ENCODE results near the gene ABCA7.
A peak's percentile ranks its signal among the peaks of the same experiment; 100 is the strongest.

The ABCA7 gene

DNA sequence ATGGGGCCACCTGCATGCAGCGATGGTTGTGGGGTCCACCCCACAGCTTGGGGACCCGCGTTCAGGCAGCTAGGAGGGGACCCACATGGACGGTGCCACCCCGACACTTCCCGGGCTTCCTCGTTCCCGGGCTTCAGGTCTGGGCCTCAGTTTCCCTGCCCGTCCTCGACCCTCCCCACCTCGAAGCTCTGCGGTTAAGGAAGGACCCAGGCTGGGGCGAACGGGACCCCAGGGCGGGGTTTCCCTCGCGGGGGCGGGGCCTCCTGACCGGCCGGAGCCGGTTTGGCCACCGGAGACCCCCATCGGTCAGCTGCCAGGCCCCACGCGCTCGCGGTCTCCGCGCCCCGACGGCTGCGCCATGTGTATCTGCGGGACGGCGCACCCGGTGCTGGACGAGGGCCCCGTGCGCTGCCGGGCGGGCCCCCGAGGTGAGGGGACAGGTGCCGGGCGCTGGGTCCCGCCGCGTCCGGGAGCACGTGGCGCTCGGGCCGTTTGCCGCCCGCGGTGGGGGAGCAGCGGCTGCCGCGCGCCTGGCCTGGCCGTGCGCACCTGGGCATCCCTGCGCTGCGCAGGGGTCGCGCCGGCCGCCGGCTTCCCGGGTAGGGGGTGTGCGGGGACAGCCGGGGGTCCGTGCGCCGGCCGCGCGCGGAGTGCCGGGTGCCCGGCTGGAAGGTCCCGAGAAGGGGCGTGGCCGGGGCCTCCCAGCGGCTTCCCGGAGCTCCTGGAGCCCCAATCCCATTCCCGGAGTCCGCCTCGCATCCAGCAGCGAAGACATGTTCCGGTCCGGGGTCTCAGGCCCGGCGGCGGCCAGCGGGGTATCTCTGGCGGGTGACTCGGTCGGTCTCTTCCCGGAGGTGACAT is 31.3 kb downstream of the ABCA7 start:
- no peak for DNase-seq (ENCODE audit: low spot score)

DNA sequence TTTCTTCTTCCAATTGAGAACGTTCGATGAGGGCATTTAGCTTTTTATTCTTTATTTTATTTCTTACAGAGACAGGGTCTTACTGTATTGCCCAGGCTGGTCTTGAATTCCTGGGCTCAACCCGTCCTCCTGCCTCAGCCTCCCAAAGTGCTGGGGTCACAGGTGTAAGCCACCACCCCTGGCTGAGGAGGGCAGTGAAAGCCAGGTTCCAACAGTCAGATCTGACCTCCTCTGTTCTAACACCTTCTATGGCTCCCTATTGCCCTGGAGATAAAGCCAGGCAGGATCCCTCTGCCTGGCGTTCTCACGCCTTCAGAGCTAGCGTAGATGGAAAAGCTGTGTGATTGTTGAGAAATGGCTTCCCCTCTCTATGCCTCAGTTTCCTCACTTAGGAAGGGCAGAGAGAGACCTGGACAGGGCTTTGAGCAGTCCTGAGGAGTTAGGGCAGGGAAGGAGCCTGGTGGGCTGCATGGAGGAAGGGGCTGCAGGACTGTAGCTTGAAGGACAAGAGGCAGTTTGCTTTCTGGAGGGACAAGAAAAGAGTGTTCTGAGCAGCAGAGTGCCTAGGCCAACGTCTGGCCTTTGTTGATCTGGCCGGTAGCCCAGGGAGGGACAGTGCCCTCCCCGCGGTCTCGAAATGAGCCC is 32.6 kb downstream of the ABCA7 start:
- DNase-seq (ENCODE audit: low spot score): no peak

GRCh38 chr19:1073063-1073955 is 33.4 kb downstream of the ABCA7 start:
- DNase-seq (ENCODE audit: low spot score): no peak

DNA sequence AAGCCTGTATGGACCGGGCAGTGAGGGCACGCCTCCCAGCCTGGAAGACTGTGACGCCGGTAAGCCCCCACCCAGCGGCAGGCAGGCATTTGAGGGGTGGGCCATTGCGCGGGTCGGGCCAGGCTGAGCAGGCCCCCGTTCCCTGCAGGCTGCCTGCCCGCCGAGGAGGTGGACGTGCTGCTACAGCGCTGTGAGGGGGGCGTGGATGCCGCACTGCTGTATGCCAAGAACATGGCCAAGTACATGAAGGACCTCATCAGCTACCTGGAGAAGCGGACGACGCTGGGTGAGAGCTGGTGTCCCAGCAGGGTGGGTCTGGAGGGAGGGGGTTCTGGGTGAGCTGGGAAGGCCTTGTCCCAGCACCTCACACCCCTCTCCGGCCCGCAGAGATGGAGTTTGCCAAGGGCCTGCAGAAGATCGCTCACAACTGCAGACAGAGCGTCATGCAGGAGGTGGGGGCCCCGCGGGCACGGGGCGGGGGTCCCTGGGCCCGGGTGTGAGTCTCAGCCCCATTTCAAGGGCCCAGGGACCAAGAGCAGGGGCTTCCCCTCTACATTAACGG is 34.1 kb downstream of the ABCA7 start:
- DNase-seq (ENCODE audit: low spot score): no peak

- DNase-seq (ENCODE audit: low spot score): peak; percentile 99
These were observed 34.8 kb downstream of the ABCA7 start for GRCh38 chr19:1074544-1075283.

DNA sequence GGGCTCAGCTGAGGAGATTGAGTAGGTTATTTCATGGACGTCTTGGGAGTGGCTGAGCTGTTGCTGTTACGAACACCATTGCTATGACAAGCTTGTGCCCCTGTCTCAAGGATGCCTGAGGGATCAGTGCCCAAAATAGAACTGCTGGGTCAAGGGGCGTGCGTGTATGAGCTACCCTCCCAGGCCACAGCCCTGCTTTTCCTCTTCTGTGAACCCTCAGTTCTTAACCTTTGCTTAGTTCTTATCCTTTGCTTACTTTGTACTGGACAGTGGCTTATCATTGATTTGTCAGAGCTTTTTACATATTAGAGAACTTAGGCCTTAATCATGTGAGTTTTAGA is 36.1 kb downstream of the ABCA7 start:
- no peak for DNase-seq (ENCODE audit: low spot score)

DNA sequence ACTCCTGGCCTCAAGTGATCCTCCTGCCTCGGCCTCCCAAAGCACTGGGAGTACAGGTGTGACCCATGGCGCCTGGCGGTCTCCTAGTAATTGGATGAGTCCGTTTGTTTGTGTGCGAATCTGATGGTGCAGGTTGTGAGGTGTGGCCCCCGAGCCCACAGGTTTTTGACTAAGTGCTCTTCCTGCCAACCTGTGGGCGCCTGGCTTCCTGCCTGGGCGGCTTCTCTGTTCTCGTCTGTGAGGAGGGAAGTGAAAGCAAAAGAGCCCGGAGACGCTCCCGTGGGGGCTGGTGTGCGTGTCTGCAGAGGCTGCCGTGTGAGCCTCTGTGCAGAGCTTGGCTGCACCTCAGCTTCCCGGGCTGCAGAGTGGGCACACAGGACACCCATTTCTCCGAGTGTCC is 37.0 kb downstream of the ABCA7 start:
- no peak for DNase-seq (ENCODE audit: low spot score)

DNA sequence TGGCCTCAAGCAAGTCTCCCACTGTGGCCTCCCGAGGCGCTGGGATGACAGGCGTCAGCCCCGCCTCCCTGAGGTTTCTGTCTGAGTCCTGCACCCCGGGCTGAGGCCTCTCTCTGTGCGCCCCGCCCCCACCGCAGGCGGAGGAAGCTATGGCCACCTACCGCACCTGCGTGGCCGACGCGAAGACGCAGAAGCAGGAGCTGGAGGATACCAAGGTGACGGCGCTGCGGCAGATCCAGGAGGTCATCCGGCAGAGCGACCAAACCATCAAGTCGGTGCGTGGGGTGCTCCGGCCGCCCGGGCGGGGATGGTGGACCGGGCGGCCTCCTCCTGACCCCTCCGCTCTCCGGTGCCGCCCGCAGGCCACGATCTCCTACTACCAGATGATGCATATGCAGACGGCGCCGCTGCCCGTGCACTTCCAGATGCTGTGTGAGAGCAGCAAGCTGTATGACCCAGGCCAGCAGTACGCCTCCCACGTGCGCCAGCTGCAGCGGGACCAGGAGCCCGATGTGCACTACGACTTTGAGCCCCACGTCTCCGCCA is 39.7 kb downstream of the ABCA7 start:
- DNase-seq (ENCODE audit: low spot score): no peak

DNA sequence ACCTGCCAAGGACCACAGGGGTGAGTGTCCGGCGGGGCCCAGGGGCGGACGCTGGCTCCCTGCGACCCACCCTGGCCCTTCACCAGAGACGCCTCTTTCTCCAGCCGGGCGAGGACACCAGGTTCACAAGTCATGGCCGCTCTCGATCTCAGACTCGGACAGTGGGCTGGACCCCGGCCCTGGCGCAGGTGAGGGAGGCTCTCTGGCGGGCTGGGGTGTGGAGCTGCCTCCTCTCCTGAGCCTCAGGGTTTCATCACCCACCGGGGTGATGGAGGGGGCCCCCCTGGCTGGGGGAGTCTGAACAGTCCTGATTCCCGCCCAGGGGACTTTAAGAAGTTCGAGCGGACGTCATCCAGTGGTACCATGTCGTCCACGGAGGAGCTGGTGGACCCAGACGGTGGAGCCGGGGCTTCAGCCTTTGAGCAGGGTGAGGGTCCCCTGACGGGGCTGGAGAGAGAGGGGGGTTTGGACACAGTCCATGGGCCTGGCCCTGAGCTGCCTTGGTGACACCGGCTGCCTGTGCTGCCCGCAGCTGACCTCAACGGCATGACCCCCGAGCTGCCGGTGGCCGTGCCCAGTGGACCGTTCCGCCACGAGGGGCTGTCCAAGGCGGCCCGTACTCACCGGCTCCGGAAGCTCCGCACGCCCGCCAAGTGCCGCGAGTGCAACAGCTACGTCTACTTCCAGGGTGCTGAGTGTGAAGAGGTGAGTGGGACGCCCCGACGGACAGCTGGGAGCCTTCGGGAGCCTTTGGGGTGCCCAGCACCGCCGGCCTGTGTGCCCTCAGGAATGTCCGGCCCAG is 40.7 kb downstream of the ABCA7 start:
- DNase-seq (ENCODE audit: low spot score): no peak

DNA sequence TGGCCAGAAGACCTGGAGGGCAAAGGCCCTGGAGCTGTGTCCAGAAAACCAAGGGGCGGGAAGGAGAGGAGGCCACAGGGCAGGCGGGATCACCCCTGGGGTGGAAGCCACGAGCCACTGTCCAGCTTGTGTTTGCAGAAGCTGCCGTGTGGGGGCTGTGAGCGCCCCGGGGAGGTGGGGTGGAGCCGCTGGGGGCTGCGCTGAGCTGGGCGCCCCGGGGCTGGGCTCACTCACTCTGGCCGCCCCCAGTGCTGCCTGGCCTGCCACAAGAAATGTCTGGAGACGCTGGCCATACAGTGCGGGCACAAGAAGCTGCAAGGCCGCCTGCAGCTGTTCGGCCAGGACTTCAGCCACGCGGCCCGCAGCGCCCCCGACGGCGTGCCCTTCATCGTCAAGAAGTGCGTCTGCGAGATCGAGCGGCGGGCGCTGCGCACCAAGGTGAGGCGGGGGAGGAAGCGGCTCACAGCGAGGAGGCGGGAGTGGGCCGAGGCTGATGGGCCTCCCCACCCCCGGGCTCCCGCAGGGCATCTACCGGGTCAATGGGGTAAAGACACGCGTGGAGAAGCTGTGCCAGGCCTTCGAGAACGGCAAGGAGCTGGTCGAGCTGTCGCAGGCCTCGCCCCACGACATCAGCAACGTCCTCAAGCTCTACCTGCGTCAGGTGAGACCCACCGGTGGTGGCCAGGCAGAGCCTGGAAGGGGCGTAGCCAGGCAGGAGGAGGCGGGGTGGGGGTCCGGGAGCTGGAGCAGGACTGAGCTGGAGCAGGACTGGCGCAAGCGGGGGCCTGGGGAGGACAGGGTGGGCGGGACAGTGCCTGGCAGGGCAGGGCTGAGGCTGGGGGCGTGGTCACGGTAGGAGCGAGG is 41.6 kb downstream of the ABCA7 start:
- DNase-seq (ENCODE audit: low spot score): no peak

DNA sequence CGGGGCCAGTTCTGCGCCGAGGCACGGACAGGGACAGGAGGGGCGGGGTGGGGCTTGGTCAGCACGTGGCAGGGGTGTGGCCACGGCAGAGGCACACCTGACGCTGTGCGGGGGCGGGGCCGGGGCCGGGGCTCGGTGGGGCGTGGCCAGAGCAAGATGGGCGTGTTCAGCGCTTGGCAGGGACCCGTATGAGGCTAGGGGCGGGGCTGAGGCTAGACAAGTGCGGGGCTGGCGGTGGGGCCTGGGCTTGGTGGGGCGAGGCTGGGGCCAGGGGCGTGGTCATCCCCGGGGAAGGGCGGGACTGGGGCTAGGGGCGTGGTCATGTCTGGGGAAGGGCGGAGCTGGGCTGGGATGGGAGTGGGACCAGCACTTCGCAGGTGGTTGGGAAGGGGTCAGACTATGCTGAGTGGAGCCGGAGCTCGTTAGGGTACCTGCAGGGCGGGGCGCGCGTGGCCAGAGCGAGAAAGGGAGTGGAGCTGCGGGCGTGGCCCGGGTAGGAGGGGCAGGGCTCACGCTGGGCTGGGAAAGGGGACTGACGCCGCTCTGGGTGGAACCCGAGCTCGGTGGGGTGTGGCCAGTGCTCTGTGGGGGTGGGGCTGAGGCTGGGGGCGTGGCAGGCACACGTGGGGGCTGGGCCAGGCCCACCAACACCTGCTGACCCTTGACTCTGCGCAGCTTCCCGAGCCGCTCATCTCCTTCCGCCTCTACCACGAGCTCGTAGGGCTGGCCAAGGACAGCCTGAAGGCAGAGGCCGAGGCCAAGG is 42.4 kb downstream of the ABCA7 start:
- peak; percentile 98 for DNase-seq (ENCODE audit: low spot score)

- no peak for DNase-seq (ENCODE audit: low spot score)
These were observed 43.3 kb downstream of the ABCA7 start for GRCh38 chr19:1082928-1083816.

DNA sequence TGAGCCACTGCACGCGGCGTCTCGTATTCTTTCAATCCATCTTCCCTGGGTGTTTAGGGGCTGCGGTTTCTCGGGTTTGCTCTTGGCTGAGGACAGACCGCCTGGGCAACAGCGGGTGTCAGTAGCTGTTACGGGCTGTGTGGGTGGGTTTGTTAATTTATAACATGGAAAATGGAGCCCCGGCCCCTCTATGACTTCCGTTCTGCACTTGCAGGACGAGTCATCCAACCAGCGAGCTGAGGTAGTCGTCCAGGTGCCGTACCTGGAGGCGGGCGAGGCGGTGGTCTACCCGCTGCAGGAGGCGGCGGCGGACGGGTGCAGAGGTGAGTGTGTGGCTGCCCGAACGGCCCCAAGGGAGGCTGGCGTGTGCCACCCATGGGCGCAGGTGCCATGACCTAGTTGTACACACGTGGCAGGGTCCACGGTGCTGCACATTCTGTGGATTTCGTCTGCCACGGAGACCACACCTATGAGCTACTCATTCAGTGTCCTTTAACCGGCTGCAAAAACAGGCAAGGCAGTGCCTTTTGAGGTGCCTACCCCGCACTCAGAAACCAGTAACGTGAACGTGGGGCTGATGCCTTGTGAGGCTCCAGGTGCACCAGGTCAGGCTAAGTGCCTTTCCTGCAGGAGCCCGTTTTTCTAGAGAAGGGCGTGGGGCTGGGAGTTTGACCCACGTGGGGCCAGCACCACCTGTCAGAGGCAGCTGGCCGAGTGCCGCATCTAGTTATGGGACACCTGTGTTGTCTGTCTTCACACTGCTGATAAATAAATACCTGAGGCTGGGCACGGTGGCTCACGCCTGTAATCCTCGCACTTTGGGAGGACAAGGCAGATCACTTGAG is 44.3 kb downstream of the ABCA7 start:
- DNase-seq (ENCODE audit: low spot score): no peak

DNA sequence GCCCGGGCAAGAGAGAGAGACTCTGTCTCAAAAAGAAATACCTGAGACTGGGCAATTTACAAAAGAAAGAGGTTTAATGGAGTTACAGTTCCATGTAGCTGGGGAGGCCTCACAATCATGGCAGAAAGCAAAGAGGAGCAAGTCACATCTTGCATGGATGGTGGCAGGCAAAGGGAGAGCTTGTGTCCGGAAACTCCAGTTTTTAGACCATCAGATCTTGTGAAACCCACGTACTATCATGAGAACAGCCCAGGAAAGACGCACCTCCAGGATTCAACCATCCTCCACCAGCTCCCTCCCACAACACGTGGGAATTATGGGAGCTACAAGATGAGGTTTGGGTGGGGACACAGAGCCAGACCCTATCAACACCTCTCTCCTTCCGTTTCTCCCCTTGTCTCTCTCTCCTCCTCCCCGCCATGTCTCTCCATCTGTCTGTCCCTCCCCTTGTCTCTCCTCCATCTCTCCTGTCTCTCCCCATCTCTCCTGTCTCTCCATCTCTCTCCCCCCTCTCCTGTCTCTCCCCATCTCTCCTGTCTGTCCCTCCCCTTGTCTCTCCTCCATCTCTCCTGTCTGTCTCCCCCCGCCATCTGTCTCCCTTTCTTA is 45.2 kb downstream of the ABCA7 start:
- no peak for DNase-seq (ENCODE audit: low spot score)

GRCh38 chr19:1085676-1086442 is 46.0 kb downstream of the ABCA7 start:
- DNase-seq (ENCODE audit: low spot score): no peak

DNA sequence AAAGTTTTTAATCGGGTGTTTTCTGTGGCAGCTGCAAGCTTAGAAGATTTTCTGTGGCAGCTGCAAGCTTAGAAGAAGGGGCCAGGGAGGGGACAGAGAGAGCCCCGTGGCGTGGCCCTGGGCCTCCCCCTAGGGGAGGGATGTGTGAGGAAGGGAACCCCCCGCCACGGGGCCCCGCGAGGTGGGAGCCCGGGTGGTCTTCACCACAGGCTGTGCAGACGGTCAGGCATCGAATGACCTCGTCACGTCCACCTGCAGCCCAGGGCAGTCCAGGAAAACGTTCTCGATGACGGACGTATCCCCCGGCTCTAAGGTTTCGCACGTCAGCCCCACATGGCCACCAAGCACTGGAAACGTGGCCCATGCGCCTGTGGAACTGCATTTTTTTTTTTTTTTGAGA is 46.7 kb downstream of the ABCA7 start:
- DNase-seq (ENCODE audit: low spot score): no peak

Measured in HuH-7.5 (cell line).